Measurements from ENCODE around the gene CDH4.

CDH4 gene

DNA sequence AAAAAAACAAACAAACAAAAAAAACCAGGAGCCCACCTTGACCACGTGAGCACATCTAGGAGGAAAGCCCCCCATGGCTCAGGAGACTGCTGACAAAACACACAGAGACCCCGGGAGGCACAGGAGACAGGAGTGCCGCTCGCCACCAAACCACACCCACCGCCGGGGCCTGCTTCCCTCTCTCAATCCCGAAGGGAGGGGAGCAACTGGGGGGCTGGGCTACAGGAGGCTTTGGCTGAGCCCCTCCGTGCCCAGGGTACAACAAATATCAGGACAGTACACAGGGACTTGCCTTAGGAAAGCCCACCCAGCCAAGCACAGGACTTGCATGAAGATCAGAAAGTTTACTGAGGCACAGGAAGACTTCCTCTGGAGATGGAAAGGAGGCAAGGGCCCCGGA, 711.1 kb downstream of the CDH4 start:
- TF ChIP-seq, protein P1, sequence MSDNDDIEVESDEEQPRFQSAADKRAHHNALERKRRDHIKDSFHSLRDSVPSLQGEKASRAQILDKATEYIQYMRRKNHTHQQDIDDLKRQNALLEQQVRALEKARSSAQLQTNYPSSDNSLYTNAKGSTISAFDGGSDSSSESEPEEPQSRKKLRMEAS (IDR thresholded peaks at IDR 0.05), result no peak
- TF ChIP-seq YY1 (IDR thresholded peaks at IDR 0.05; ENCODE audit: low read depth) (no peak), EGR1 (IDR thresholded peaks at IDR 0.05) (no peak), FOXM1 (IDR thresholded peaks at IDR 0.05; ENCODE audit: borderline replicate concordance, low read depth) (no peak), NFIC (IDR thresholded peaks at IDR 0.05) (no peak)
- TF ChIP-seq, protein P2, sequence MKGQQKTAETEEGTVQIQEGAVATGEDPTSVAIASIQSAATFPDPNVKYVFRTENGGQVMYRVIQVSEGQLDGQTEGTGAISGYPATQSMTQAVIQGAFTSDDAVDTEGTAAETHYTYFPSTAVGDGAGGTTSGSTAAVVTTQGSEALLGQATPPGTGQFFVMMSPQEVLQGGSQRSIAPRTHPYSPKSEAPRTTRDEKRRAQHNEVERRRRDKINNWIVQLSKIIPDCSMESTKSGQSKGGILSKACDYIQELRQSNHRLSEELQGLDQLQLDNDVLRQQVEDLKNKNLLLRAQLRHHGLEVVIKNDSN (IDR thresholded peaks at IDR 0.05), result no peak

DNA sequence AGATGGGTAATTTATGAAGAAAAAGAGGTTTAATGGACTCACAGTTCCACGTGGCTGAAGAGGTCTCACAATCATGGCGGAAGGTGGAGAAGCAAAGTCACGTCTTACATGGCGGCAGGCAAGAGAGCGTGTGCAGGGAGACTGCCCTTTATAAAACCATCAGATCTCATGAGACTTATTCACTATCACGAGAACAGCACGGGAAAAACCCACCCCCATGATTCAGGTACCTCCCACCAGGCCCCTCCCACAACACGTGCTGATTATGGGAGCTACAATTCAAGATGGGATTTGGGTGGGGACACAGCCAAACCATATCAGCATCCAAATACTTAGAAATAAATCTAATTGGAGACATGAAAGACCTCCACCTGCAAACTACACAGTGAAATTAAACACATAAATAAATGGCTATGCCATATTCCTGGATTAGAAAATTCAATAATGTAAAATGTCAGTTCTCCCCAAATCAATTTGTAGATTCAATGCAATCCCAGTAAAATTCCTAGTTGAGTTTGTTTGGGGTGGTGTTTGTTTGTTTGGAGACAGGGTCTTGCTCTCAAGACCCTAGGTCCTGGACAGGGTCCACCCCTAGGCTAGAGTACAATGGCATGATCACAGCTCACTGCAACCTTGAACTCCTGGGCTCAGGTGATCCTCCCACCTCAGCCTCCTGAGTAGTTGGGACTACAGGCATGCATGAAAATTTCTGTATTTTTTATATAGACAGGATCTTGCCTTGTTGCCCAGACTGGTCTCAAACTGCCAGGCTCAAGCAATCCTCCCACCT, 712.0 kb downstream of the CDH4 start:
- no peak for TF ChIP-seq ZBTB7A (IDR thresholded peaks at IDR 0.05; ENCODE audit: low read depth)
- TF ChIP-seq NFIC (IDR thresholded peaks at IDR 0.05), result no peak
- TF ChIP-seq YY1 (IDR thresholded peaks at IDR 0.05; ENCODE audit: low read depth), result no peak

DNA sequence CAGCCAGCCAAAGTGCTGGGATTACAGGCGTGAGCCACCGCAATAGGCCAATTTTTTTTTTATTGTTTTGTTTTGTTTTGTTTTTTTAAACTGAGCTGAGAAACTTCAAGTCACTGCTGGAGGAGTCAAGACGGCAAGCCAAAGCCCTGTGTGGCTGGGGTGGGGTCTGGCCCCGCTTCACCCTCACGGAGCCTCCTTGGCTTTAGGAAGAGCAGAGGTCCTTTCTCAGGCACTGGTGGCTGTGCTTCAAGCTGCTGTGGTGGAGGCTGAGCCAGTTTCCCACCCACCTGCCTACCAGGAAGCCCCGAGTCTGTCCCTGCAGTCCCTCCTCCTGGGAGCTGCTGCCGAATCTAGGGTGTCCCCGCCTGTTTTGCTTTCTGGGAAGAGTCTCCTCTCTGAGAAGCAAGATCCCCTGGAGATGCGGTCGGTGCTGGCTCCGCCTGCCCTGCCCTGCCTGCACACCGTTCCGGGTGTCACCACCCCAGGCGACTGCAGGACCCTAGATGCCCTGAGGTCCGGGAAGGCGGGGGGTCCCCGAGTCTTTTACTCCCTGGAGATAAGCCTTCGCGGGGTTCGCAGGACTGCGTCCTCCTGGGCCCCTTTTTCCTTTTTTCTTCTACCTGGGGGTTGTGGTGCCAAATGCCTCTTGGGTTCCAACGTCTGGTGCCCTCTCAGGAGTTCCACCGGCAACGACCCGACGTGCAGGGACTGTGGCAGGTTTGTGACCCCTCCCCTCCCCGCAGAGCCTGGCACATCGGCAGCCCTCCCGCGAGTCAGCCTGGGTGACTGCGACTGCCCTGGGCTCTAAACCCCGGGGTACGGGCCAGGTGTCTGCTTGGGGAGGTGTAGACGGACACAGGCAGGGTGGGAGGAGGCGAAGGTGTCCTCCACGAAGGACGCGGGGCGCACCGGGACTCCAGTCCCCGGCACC, 712.9 kb downstream of the CDH4 start:
- no peak for TF ChIP-seq ZBTB7A (IDR thresholded peaks at IDR 0.05; ENCODE audit: low read depth)
- TF ChIP-seq EGR1 (IDR thresholded peaks at IDR 0.05), result no peak
- TF ChIP-seq NFIC (IDR thresholded peaks at IDR 0.05), result no peak
- no peak for TF ChIP-seq CEBPB (IDR thresholded peaks at IDR 0.05)
- no peak for TF ChIP-seq TEAD4 (IDR thresholded peaks at IDR 0.05)
- TF ChIP-seq YY1 (IDR thresholded peaks at IDR 0.05; ENCODE audit: low read depth), result no peak
- TF ChIP-seq, protein P3, sequence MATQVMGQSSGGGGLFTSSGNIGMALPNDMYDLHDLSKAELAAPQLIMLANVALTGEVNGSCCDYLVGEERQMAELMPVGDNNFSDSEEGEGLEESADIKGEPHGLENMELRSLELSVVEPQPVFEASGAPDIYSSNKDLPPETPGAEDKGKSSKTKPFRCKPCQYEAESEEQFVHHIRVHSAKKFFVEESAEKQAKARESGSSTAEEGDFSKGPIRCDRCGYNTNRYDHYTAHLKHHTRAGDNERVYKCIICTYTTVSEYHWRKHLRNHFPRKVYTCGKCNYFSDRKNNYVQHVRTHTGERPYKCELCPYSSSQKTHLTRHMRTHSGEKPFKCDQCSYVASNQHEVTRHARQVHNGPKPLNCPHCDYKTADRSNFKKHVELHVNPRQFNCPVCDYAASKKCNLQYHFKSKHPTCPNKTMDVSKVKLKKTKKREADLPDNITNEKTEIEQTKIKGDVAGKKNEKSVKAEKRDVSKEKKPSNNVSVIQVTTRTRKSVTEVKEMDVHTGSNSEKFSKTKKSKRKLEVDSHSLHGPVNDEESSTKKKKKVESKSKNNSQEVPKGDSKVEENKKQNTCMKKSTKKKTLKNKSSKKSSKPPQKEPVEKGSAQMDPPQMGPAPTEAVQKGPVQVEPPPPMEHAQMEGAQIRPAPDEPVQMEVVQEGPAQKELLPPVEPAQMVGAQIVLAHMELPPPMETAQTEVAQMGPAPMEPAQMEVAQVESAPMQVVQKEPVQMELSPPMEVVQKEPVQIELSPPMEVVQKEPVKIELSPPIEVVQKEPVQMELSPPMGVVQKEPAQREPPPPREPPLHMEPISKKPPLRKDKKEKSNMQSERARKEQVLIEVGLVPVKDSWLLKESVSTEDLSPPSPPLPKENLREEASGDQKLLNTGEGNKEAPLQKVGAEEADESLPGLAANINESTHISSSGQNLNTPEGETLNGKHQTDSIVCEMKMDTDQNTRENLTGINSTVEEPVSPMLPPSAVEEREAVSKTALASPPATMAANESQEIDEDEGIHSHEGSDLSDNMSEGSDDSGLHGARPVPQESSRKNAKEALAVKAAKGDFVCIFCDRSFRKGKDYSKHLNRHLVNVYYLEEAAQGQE (IDR thresholded peaks at IDR 0.05; ENCODE audit: low read depth), result no peak
- TF ChIP-seq TAF1 (IDR thresholded peaks at IDR 0.05; ENCODE audit: low read depth), result no peak
- TF ChIP-seq, protein P1 (IDR thresholded peaks at IDR 0.05), result no peak
- no peak for TF ChIP-seq RAD21 (IDR thresholded peaks at IDR 0.05; ENCODE audit: low read depth)

DNA sequence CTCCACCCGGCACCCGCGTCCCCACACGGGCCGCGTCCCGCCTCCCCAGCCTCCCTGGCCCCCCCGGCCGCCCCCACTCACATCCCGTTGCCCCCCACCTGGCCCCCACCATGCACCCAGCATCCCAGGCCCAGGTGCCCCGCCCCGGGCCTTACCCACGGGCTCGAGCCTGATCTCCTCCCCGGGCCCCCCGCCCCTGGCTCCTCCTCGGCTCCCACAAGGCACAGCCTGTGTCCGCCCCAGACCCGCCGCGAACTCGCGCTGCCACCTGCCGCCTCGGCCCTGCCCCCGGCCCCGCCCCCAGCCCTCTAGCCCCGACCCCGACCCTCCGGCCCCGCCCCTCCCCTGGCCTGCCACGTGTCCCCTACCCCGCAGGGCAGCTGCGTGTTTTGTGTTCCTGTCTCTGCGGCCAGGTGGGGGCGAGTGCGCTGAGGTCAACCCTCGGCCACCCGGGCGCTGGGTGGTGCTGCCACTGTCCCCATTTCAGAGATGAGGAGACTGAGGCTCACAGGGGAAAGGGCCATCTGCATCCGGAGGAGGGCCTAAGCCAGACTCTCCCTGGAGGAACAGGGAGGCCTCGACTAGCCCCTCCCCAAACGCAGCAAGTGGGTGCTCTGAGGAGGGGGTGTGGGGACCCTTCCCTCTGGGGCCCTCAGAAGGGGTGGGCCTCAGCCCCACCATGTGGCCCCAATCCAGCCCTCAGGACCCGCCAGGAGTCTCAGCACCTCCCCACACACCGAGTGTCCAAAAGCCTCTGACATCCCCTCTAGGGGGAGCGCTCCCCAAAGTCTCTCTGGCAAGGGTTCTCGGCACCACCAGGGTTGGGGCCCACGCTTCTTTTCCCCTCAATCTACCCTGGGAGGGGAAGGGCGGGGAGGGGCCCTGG, 713.8 kb downstream of the CDH4 start:
- TF ChIP-seq CEBPB (IDR thresholded peaks at IDR 0.05), result no peak
- TF ChIP-seq, protein P2 (IDR thresholded peaks at IDR 0.05), result peak; percentile 44; the same call in 1 of the 2 replicates

DNA sequence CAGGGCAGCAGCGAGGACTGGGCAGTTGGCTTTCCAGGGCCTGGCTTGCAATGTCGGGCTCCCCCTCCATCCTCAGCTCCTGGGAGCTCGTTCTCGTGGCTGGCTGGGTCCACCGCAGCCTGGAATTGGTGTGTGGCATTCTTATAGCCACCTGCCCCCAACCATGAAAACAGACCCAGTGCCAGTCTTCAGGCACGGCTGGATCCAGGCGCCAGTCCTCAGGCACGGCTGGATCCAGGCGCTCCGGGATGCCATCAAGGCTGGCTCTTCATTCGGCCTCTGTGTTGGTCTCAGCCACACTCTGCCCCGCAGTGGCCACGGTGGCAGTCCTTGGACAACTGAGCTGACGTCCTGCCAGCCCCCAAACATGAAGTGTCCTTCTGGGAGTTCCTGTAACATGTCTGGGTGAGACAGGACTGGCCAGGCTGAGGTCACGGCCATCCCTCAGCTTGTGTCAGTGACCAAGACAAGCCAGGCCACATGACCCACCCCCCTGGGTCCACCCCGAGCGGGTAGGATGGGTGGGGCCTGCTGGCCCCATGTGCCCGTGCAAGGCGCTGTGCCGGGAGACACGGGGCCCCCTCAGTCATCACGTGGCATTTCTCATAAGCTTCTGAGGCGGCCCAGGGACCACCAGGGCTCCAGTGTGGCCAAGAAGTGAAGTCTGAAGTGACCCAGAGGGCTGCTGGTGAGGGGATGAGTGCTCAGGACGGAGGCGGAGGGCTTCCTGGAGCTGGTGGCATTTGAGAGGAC, 714.6 kb downstream of the CDH4 start:
- TF ChIP-seq YY1 (IDR thresholded peaks at IDR 0.05; ENCODE audit: low read depth), result no peak
- no peak for TF ChIP-seq EP300 (IDR thresholded peaks at IDR 0.05; ENCODE audit: borderline replicate concordance)
- TF ChIP-seq, protein P3 (IDR thresholded peaks at IDR 0.05; ENCODE audit: low read depth), result no peak
- TF ChIP-seq TAF1 (IDR thresholded peaks at IDR 0.05; ENCODE audit: low read depth), result no peak
- TF ChIP-seq CEBPB (IDR thresholded peaks at IDR 0.05), result no peak
- TF ChIP-seq, protein P2 (IDR thresholded peaks at IDR 0.05), result no peak
- no peak for TF ChIP-seq FOXM1 (IDR thresholded peaks at IDR 0.05; ENCODE audit: borderline replicate concordance, low read depth)
- no peak for TF ChIP-seq EGR1 (IDR thresholded peaks at IDR 0.05)
- TF ChIP-seq, protein P1 (IDR thresholded peaks at IDR 0.05), result no peak
- no peak for TF ChIP-seq CREB1 (IDR thresholded peaks at IDR 0.05; ENCODE audit: low read depth)

All from Ishikawa (cell line).